Activated T-helper 17 cell treated with anti-CD3 and anti-CD28 coated beads, Interleukin-2, amount 50 U/mL, for 72 hours (primary cell): ENCODE data around the gene KLHL10. TPM values are rescaled to one million over a fixed set of nuclear protein-coding genes. Genes with fewer than 3 reads are reported as not detected.
"Not testable (repeated sequence)": the region's sequence is repeated elsewhere in the genome, so short reads cannot be mapped to it uniquely, and the experiment has no call there.

Source experiments
- ATAC-seq: fragments of 150-1000 bp; cut with Tn5 transposase; replicated peaks from 2 replicates; pipeline ENCODE4 v1.10.0; 2021; ENCODE audit warnings: mild to moderate bottlenecking, moderate library complexity
- H3K27ac Mint-ChIP-seq: one replicate; pipeline ENCODE4 v1.8.0; 2022; ENCODE audit warnings: mixed read lengths
- H3K27me3 Mint-ChIP-seq: one replicate; pipeline ENCODE4 v1.8.0; 2022; ENCODE audit warnings: mixed read lengths
- H3K36me3 Mint-ChIP-seq: one replicate; pipeline ENCODE4 v1.8.0; 2022; ENCODE audit warnings: low read depth, mild to moderate bottlenecking, mixed read lengths
- H3K4me1 Mint-ChIP-seq: one replicate; pipeline ENCODE4 v1.8.0; 2022; ENCODE audit warnings: mixed read lengths
- H3K4me3 Mint-ChIP-seq: one replicate; pipeline ENCODE4 v1.8.0; 2022; ENCODE audit warnings: mild to moderate bottlenecking, mixed read lengths
- H3K9me3 Mint-ChIP-seq: one replicate; pipeline ENCODE4 v1.8.0; 2022; ENCODE audit warnings: mixed read lengths
- total RNA-seq, 2 donors: library from RNA; stranded (reverse); gene quantifications; one replicate each; pipeline ENCODE4 v1.2.3, GENCODE V29; 2022

Gene KLHL10
- total RNA-seq, 2 donors from 2014 or later: 0.16 TPM; not detected in 1

DNA sequence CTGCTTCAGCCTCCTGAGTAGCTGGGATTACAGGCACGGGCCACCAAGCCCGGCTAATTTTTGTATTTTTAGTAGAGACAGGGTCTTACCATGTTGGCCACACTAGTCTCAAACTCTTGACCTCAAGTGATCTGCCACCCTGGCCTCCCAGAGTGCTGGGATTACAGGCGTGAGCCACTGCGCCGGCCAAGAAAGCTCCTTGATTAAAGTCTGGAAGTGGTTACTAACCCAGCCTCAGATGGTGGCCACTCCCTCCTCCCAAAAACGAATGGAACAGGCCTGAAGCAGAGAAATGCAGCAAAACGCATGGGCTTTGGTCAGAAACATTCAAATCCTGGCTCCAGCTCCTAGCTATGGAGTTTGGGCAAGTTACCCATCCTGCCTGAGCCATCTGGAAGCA is 13.5 kb upstream of the KLHL10 start:
- Mint-ChIP-seq H3K36me3 (peaks cover 38% of the 10 kb centered on the region), H3K4me3 (no peak overlapping the region), H3K27me3 (no peaks in the 10 kb centered on the region), H3K9me3 (no peaks in the 10 kb centered on the region), H3K4me1 (no peaks in the 10 kb centered on the region), H3K27ac (no peak overlapping the region)
- ATAC-seq: no peak

DNA sequence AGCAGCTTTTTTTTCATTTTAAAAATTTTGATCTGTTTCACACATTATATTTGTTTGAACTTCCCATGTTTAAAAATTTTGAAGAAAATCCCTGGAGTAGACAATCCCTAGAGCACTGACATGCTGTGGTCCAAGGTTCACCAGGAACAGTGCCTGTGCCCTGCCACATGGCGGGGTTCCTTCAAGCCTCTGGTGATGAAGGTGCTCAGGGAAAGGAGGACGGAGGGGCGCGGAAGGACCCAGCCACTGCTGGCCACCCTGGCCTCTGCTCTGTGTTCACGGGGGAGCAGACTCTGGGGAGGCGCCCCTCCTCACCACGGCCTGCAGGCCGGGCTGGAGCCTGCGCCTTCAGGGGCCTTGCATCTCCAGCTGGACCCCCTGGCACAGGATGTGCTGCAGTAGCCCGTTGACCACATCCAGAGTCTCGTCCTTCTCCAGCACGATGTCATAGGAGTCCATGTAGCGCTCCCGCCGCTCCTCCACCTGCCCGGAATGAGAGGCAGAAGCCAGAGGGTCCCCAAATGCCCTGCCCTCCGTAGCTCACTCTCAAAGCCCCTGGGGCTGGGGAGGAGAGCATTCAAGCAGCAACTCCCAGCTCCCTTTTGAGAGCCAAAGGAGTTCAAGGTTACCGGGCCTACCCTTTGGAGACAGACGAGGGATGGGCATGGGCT is 12.3 kb upstream of the KLHL10 start:
- H3K4me3 Mint-ChIP-seq: no peak overlapping the region
- H3K27me3 Mint-ChIP-seq: no peaks in the 10 kb centered on the region
- peaks cover 50% of the 10 kb centered on the region for H3K36me3 Mint-ChIP-seq
- H3K27ac Mint-ChIP-seq: no peak overlapping the region
- no peaks in the 10 kb centered on the region for H3K4me1 Mint-ChIP-seq
- no peaks in the 10 kb centered on the region for H3K9me3 Mint-ChIP-seq
- ATAC-seq: no peak

GRCh38 chr17:41829961-41830360 is 7.7 kb upstream of the KLHL10 start:
- H3K27me3 Mint-ChIP-seq, ATAC-seq, H3K27ac Mint-ChIP-seq, H3K4me1 Mint-ChIP-seq, H3K4me3 Mint-ChIP-seq, H3K9me3 Mint-ChIP-seq: not testable (repeated sequence)
- H3K36me3 Mint-ChIP-seq: peaks cover 84% of the 10 kb centered on the region

DNA sequence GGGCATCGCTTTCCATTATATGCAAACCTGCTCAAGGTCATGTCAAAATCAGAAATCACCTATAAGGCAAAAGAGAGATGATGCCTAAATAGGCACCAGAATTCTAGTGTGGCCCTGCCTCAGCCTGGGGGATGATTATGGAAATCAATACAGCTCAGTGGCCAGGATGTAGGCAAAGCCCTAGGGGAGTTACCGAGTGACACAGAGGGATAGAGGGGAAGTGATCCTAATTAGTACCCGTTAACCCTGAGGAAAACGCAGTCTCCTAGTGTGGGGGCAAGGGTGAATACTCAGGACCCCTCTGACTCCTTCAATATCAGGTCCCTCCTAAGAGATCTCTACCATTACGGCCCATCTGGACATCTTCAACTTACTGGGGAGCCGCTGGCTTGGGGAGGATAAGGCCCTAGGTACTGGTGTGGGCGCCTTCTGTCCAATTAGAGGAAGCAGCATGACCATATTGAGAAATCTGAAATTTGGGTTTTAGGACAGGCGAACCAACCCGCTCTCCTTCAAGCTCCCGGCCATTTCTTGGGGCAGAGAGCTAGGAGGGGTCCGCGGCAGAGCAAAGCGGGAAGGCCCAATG is 2.3 kb upstream of the KLHL10 start:
- H3K9me3 Mint-ChIP-seq: no peaks in the 10 kb centered on the region
- peaks cover 41% of the 10 kb centered on the region for H3K36me3 Mint-ChIP-seq
- peak overlapping the region; percentile 77 for H3K27ac Mint-ChIP-seq

DNA sequence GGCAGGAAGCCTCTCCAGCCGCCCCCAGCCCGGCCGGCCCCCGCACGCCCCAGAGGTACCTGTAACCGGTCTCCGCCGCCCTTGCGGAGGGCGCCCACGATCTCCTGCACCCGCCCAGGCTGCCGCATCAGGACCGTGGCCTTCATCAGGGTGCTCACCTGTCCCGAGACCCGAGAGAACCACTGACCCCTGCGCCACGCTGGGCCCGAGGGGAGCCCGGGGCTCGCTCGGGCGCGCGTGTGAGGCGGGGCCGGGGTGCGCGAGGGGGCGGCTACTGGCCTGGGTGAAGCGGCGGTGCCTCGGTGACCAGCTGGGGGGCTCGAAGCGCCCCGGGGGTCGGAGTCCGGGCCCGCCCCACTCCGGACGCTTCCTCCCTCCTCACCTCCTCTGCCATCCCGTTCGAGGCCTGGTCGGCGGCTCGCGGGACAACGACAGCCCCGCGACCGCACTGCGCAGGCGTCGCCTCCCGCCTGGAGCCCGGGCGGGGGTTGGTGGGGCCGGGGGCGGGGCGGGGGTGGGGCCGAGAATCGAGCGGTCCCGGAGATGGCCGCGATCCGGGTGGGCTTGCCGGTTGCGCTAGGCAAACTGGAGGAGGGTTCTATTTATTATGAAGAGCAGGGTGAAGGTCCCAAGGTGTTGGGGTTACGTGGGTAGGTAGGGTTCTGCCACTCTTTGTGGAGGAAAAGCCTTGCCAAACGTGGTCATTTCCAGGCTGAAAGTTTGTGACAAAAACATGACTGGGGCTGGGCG is 1.6 kb upstream of the KLHL10 start, which contains the start of gene NT5C3B:
Gene NT5C3B, minus strand, starts transcription at position 433 of the 750 bp plus-strand sequence. Its CDS starts 39 bp downstream, at position 394.
- peaks cover 34% of the 10 kb centered on the region for H3K36me3 Mint-ChIP-seq
- peak within 1 kb of the TSS; percentile 81 for H3K4me3 Mint-ChIP-seq
- peak within 1 kb of the TSS; percentile 77 for H3K27ac Mint-ChIP-seq
- H3K27me3 Mint-ChIP-seq: no peaks in the 10 kb centered on the region
- H3K4me1 Mint-ChIP-seq: peaks cover 6% of the 10 kb centered on the region
- no peaks in the 10 kb centered on the region for H3K9me3 Mint-ChIP-seq
- peak; percentile 86 for ATAC-seq

More for the DNA sequence above, 2.3 kb upstream of the KLHL10 start:
- Mint-ChIP-seq H3K4me3 (peak overlapping the region; percentile 81), H3K27me3 (no peaks in the 10 kb centered on the region), H3K4me1 (peaks cover 6% of the 10 kb centered on the region)
- ATAC-seq: peak; percentile 57

GRCh38 chr17:41836550-41837196 is 952 bp upstream of the KLHL10 start:
- Mint-ChIP-seq H3K27me3 (no peaks in the 10 kb centered on the region), H3K4me1 (peaks cover 6% of the 10 kb centered on the region), H3K27ac (peak overlapping the region; percentile 52), H3K36me3 (peaks cover 27% of the 10 kb centered on the region), H3K9me3 (no peaks in the 10 kb centered on the region), H3K4me3 (peak overlapping the region; percentile 81)
- no peak for ATAC-seq

DNA sequence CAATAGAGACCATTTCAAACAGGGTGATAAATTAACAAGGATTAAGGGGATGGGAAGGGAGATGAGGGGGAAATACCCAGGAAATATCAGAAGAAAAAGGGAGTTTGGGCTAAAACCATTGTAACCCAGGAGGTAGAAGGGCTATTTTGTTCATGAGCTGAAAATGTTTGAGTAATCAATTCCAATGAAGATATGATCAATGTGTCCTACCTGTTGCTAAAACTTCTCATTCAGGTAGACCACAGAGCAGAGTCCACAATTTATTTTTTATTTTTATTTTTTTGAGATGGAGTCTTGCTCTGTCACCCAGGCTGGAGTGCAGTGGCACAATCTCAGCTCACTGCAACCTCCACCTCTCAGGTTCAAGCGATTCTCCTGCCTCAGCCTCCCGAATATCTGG is 1.8 kb downstream of the KLHL10 start:
- not testable (repeated sequence) for H3K27me3 Mint-ChIP-seq, H3K36me3 Mint-ChIP-seq, H3K4me1 Mint-ChIP-seq, ATAC-seq, H3K4me3 Mint-ChIP-seq, H3K9me3 Mint-ChIP-seq, H3K27ac Mint-ChIP-seq

DNA sequence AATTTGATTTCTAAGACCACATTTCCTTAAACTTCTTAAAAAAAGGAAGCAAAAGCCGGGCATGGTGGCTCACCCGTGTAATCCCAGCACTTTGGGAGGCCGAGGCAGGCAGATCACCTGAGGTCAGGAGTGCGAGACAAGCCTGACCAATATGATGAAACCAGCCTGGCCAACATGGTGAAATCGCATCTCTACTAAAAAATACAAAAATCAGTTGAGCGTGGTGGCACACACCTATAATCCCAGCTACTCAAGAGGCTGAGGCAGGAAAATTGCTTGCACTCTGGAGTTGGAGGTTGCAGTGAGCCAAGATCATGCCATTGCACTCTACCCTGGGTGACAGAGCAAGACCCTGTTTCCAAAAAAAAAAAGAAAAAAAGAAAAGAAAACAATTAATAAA is 3.2 kb downstream of the KLHL10 start:
- not testable (repeated sequence) for H3K36me3 Mint-ChIP-seq, H3K9me3 Mint-ChIP-seq, H3K27ac Mint-ChIP-seq, H3K4me1 Mint-ChIP-seq, ATAC-seq, H3K27me3 Mint-ChIP-seq, H3K4me3 Mint-ChIP-seq

DNA sequence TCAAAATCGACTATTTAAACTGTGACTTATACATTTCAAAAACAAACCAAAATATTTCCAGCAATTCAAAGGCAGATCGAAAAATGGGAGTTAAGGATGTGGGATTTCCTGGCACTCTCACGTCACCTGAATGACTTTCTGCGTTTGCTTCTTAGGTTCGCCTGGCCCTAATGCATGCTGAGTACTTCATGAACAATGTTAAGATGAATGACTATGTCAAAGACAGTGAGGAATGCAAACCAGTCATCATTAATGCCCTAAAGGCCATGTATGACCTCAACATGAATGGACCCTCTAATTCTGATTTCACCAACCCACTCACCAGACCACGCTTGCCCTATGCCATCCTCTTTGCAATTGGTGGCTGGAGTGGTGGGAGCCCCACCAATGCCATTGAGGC is 7.3 kb downstream of the KLHL10 start:
- H3K9me3 Mint-ChIP-seq: no peaks in the 10 kb centered on the region
- H3K4me1 Mint-ChIP-seq: peaks cover 5% of the 10 kb centered on the region
- no peaks in the 10 kb centered on the region for H3K27me3 Mint-ChIP-seq
- no peak overlapping the region for H3K4me3 Mint-ChIP-seq
- H3K27ac Mint-ChIP-seq: no peak overlapping the region
- H3K36me3 Mint-ChIP-seq: peaks cover 26% of the 10 kb centered on the region
- ATAC-seq: no peak

DNA sequence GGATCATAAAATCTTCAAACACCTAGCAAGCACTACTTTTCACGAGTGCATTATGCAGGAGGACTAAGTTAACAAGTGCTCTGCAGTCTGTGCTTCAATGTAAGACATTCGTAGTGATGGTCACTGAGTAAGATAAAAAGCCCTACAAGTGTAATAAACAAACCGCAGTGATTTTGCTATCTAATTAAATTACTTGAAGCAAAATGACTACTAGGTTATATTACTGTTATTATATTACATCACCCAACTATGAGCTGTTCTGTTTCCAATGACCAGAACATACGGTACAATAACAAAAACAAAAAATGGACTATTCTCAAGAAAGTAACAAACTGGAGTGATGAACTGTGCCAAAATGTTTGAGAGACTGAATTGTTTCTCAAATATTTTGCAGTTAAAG is 11.2 kb downstream of the KLHL10 start:
- Mint-ChIP-seq H3K9me3 (no peaks in the 10 kb centered on the region), H3K36me3 (peaks cover 61% of the 10 kb centered on the region), H3K27ac (no peak overlapping the region), H3K4me3 (no peak overlapping the region), H3K4me1 (peaks cover 5% of the 10 kb centered on the region), H3K27me3 (no peaks in the 10 kb centered on the region)
- ATAC-seq: no peak

DNA sequence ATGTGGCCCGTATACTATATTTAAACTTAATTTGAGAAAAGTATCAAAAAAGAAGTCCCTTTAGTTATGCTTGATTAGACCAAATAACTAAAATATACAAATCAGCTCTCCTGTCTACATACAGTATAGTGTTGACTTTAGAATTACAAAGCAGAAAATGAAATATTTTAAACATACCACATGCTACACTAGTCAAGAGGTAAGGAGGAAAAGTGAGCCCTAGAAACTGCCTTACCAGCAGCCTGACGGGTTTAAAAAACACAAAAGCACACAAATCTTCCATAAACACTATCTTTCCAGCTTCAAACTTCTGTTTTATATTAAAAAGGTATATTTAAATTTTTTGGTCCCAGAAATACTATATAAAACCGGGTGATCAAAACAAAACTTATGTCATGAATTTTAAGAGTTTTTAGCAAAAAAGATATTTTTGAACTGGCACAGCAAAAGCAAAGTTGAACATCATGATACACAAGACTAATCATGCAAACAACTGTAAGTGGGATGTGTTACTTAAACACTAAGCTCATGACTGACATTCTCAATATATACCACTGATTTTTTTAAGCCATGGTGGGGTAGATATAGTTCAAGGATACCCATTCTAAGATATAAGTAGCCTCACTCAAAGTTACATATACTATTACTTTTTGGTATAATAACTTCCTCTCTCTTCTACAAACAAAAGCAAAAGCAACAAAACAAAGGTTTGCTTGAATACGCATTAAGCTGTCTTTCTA is 11.8 kb downstream of the KLHL10 start:
- no peaks in the 10 kb centered on the region for H3K27me3 Mint-ChIP-seq
- no peak overlapping the region for H3K4me3 Mint-ChIP-seq
- no peak for ATAC-seq
- H3K4me1 Mint-ChIP-seq: peaks cover 5% of the 10 kb centered on the region
- H3K27ac Mint-ChIP-seq: no peak overlapping the region
- H3K9me3 Mint-ChIP-seq: no peaks in the 10 kb centered on the region
- H3K36me3 Mint-ChIP-seq: peaks cover 68% of the 10 kb centered on the region

DNA sequence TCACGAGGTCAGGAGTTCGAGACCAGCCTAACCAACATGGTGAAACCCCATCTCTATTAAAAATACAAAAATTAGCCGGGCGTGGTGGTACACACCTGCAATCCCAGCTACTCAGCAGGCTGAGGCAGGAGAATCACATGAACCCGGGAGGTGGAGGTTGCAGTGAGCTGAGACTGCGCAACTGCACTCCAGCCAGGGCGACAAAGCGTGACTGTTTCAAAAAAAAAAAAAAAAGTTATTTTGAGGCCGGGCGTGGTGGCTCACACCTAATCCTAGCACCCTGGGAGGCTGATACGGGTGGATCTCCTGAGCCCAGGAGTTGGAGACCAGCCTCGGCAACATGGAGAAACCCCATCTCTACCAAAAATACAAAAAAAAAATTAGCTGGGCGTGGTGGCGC is 13.8 kb downstream of the KLHL10 start:
- H3K27ac Mint-ChIP-seq, ATAC-seq: not testable (repeated sequence)

DNA sequence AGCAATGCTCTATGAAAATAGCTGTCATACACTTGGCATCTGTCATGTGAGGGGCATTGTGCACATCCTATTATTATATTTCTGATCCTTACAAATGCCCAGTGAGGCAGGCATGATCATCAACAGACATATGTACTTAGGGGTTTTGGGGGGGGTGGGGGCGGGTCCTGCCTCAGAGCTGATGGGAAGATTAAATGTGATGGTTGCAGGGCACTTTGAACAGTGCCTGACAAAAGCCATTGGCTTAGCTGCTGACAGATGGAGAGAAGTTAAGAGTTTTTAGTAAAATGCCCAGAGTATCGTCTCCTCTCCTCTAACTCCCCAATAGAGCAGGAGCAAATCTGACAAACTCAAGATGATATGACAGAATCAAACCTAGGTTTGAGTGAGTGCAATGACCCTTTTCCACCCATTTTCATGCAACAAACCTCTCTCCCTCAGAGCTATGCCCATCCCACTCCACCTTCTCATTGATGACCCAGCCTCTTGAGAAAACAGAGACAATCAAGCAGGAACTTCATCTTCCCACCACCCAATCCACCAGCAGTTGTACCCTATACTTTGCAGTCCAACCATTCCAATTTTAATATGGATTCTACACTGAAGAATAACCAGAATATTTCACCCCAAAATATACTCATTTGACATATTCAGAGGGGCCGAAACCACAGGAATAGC is 22.8 kb downstream of the KLHL10 start:
- Mint-ChIP-seq H3K4me1 (peaks cover 13% of the 10 kb centered on the region), H3K9me3 (no peaks in the 10 kb centered on the region), H3K36me3 (peaks cover 15% of the 10 kb centered on the region), H3K27ac (peak overlapping the region; percentile 28), H3K27me3 (no peaks in the 10 kb centered on the region), H3K4me3 (no peak overlapping the region)
- ATAC-seq: no peak

More for the DNA sequence above, 13.8 kb downstream of the KLHL10 start:
- H3K36me3 Mint-ChIP-seq: peaks cover 82% of the 10 kb centered on the region
- not testable (repeated sequence) for H3K4me1 Mint-ChIP-seq, H3K27me3 Mint-ChIP-seq, H3K9me3 Mint-ChIP-seq, H3K4me3 Mint-ChIP-seq
